ENCODE measurements around the gene ESF1. TPM values are rescaled to one million over a fixed set of nuclear protein-coding genes. Genes with fewer than 3 reads are reported as not detected.

The ESF1 gene
- total and polyA plus RNA-seq, 2 of the 8 experiments (the other 6 are each of a cell fraction or from before 2014, with no cell fraction given): 1.1 to 32.9 TPM

DNA sequence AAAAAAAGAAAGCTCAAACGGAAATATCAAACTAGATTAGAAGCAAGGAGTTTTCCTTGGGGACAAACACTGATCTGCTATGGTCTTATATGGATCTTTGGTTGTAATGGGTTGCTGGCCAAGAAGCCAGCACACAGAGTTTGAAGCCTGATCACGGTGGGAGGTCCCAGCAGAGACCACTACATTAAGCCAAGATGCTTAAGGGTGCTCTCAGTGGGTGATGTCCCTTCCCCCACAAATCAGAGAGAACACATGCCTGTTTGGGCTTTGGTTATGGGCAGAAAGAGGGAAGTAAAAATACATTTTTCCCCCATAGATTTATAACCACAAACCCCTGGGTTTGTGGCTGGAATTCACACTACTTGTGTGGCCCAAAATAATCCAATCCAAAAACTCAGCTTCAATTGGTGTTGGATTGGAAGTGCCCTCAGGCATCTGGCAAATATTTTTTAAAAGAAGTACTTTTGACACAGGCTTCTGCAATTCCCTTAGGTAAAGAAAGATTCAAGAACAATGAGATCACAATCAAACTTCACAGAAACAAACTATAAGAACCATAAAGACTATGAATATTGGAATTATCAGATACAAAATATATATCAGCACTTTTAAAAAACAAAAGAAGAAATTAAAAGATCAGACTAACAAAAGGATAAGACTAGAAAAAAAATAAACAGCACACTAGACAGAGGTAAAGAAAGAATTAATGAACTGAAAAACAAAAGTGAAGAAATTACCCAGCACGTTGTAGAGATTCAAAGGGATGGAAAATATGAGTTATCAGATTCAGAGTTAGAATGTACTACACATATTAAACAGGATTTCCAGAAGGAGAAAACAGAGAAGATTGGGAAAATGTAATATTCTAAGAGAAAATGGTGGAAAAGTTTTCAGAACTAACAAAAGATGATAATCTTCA lies 44.7 kb downstream of the ESF1 start:
- ChIA-PET POLR2A (ENCODE audit: partially characterized antibody) (interaction anchor here (0.9 kb wide), 1 partner anchor 14 kb away, joined by 3 read pairs; no protein-coding TSS in a partner anchor), CTCF (ENCODE audit: partially characterized antibody) (no interaction called here)
- Histone ChIP-seq H3K18ac (ENCODE audit: extremely low read depth, low read length) (no peak overlapping the region), H3K4ac (replicated peaks; ENCODE audit: insufficient read length, low read depth, low read length) (no peak overlapping the region), H2AK5ac (ENCODE audit: low read depth, low read length) (no peak overlapping the region), H2AFZ (ENCODE audit: low read length) (no peak overlapping the region), H3K79me1 (ENCODE audit: low read depth, low read length) (no peaks in the 10 kb centered on the region; the same call in 1 of the 2 replicates), H2BK5ac (ENCODE audit: low read depth, low read length) (no peak overlapping the region), H2BK15ac (ENCODE audit: low read length) (no peak overlapping the region), H3K27ac (ENCODE audit: low read depth, low read length) (no peak overlapping the region), H3K36me3 (ENCODE audit: control insufficient read depth in 2 of 4, insufficient read depth in 4 of 4, low read length in 3 of 4) (peaks cover 0 to 27% (median 12%) of the 10 kb centered on the region in 4 experiments; a peak in 5 of 8 replicates), H4K8ac (ENCODE audit: extremely low read depth, insufficient read depth, low read length) (no peak overlapping the region), H3K9ac (replicated peaks in 1 of 4; ENCODE audit: extremely low read depth in 1 of 4, low read depth in 3 of 4, low read length in 3 of 4) (no peak overlapping the region), H3K27me3 (replicated peaks in 1 of 4; ENCODE audit: control insufficient read depth in 3 of 4, extremely low read depth in 1 of 4, insufficient read depth in 3 of 4, low read length in 3 of 4) (no peaks in the 10 kb centered on the region), H3K4me2 (ENCODE audit: insufficient read depth in 1 of 2, low read depth in 2 of 2, low read length in 2 of 2) (no peak overlapping the region), H2BK120ac (replicated peaks; ENCODE audit: low read depth, low read length) (no peak overlapping the region), H4K5ac (ENCODE audit: insufficient read length, low read depth, low read length) (no peak overlapping the region), H2BK20ac (ENCODE audit: low read length) (no peak overlapping the region), H3K4me3 (ENCODE audit: extremely low read depth in 1 of 4, insufficient read depth in 2 of 4, low read depth in 3 of 4, low read length in 4 of 4) (no peak overlapping the region), H3K23ac (ENCODE audit: insufficient read length) (no peak overlapping the region), H3K4me1 (replicated peaks in 1 of 4; ENCODE audit: control insufficient read depth in 3 of 4, insufficient read depth in 4 of 4, low read length in 3 of 4) (no peaks in the 10 kb centered on the region), H3K9me3 (ENCODE audit: insufficient read depth in 2 of 2, low read depth in 1 of 2, low read length in 1 of 2) (peaks cover 8% of the 10 kb centered on the region in 2 experiments; a peak in 2 of 4 replicates), H3K14ac (ENCODE audit: insufficient read length) (no peak overlapping the region), H3K23me2 (ENCODE audit: low read depth, low read length) (no peaks in the 10 kb centered on the region), H3K79me2 (ENCODE audit: control insufficient read depth in 1 of 2, insufficient read depth in 2 of 2, low read length in 2 of 2) (peaks cover 0 to 7% of the 10 kb centered on the region in 2 experiments; a peak in 1 of 4 replicates), H4K91ac (replicated peaks; ENCODE audit: insufficient read length, low read length) (no peak overlapping the region), H4K20me1 (replicated peaks in 1 of 2; ENCODE audit: control insufficient read depth in 1 of 2, insufficient read depth in 2 of 2, low read length in 2 of 2) (no peaks in the 10 kb centered on the region), H2BK12ac (ENCODE audit: low read depth, low read length) (no peak overlapping the region), H3K56ac (replicated peaks; ENCODE audit: insufficient read length, low read depth, low read length) (no peak overlapping the region)
- WGBS, 2 experiments (ENCODE audit: extremely low coverage in 1 of 2, insufficient coverage in 1 of 2, insufficient read length in 1 of 2, insufficient replicate concordance in 2 of 2, low coverage in 1 of 2, low lambda C conversion rate in 2 of 2, missing lambda C conversion rate in 1 of 2): 96% methylated on average over 2 of the region's 3 CpGs; no CpG with 5 or more reads in 1 of the 2 experiments
- FAIRE-seq (no peak), DNase-seq (ENCODE audit: low read depth in 1 of 2, low spot score in 2 of 2) (no peak)
- TF ChIP-seq, protein P1, sequence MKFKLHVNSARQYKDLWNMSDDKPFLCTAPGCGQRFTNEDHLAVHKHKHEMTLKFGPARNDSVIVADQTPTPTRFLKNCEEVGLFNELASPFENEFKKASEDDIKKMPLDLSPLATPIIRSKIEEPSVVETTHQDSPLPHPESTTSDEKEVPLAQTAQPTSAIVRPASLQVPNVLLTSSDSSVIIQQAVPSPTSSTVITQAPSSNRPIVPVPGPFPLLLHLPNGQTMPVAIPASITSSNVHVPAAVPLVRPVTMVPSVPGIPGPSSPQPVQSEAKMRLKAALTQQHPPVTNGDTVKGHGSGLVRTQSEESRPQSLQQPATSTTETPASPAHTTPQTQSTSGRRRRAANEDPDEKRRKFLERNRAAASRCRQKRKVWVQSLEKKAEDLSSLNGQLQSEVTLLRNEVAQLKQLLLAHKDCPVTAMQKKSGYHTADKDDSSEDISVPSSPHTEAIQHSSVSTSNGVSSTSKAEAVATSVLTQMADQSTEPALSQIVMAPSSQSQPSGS (IDR thresholded peaks at IDR 0.05; ENCODE audit: low read length): no peak
- TF ChIP-seq JUN (IDR thresholded peaks at IDR 0.05; ENCODE audit: low read depth, low read length) (no peak), ZNF274 (IDR thresholded peaks at IDR 0.05; ENCODE audit: borderline replicate concordance, extremely low read depth, low read length) (no peak), POU5F1 (IDR thresholded peaks at IDR 0.05; ENCODE audit: low read depth, low read length) (no peak), CEBPB (IDR thresholded peaks at IDR 0.05; ENCODE audit: low read depth, low read length) (no peak), TBP (IDR thresholded peaks at IDR 0.05; ENCODE audit: low read depth, low read length) (no peak), SIRT6 (IDR thresholded peaks at IDR 0.05; ENCODE audit: low read length) (no peak), TEAD4 (IDR thresholded peaks at IDR 0.05; ENCODE audit: low read depth, low read length) (no peak)

All from H1 (cell line).